HG02588 (cell line): Measurements from ENCODE around the gene SASH1.

ENCODE experiments used
- ATAC-seq: cut with Tn5 transposase; IDR thresholded peaks from one replicate; pipeline ENCODE4 v1.9.1; 2021; ENCODE audit warnings: mild to moderate bottlenecking, moderate library complexity; ENCODE audit not compliant: unreplicated experiment

The SASH1 gene

GRCh38 chr6:148455225-148455624, 112.6 kb downstream of the SASH1 start:
- no peak for ATAC-seq

- no peak for ATAC-seq
Measured at GRCh38 chr6:148455674-148456558, 113.3 kb downstream of the SASH1 start.

- ATAC-seq, result no peak
Measured at GRCh38 chr6:148457137-148457842, 114.7 kb downstream of the SASH1 start.

GRCh38 chr6:148457843-148458159, 115.2 kb downstream of the SASH1 start:
- ATAC-seq, result no peak

GRCh38 chr6:148459238-148459637, 116.6 kb downstream of the SASH1 start:
- no peak for ATAC-seq

- no peak for ATAC-seq
Measured at GRCh38 chr6:148460876-148461646, 118.4 kb downstream of the SASH1 start.

- no peak for ATAC-seq
Measured at GRCh38 chr6:148461986-148462577, 119.4 kb downstream of the SASH1 start.

- ATAC-seq, result no peak
Measured at GRCh38 chr6:148463671-148464070, 121.0 kb downstream of the SASH1 start.

GRCh38 chr6:148464319-148465010, 121.8 kb downstream of the SASH1 start:
- ATAC-seq, result peak; percentile 54

GRCh38 chr6:148465011-148465335, 122.3 kb downstream of the SASH1 start:
- no peak for ATAC-seq

GRCh38 chr6:148465670-148466069, 123.0 kb downstream of the SASH1 start:
- no peak for ATAC-seq

GRCh38 chr6:148466158-148466557, 123.5 kb downstream of the SASH1 start:
- no peak for ATAC-seq

- ATAC-seq, result no peak
Measured at GRCh38 chr6:148467926-148468325, 125.3 kb downstream of the SASH1 start.

- ATAC-seq, result no peak
Measured at GRCh38 chr6:148470156-148470555, 127.5 kb downstream of the SASH1 start.

GRCh38 chr6:148470606-148471465, 128.2 kb downstream of the SASH1 start:
- ATAC-seq, result no peak

- ATAC-seq, result no peak
Measured at GRCh38 chr6:148471624-148472159, 129.1 kb downstream of the SASH1 start.

- no peak for ATAC-seq
Measured at GRCh38 chr6:148472171-148473105, 129.8 kb downstream of the SASH1 start.

- ATAC-seq, result no peak
Measured at GRCh38 chr6:148479497-148479896, 136.9 kb downstream of the SASH1 start.
